HepG2 (cell line): Measurements from ENCODE around the gene RAB30. TPM values are rescaled to one million over a fixed set of nuclear protein-coding genes. Genes with fewer than 3 reads are reported as not detected.

Experiments
- AHDC1 ChIP-seq: sonication (generic); formaldehyde crosslinking; IDR thresholded peaks from 2 replicates; pipeline ENCODE4 v1.5.1; 2020; ENCODE audit warnings: mild to moderate bottlenecking, missing genetic modification reagents, borderline replicate concordance
- ARID4A ChIP-seq: sonication (generic); formaldehyde crosslinking; IDR thresholded peaks from 2 replicates; pipeline ENCODE4 v1.5.0; 2020; ENCODE audit warnings: mild to moderate bottlenecking, missing genetic modification reagents, borderline replicate concordance
- ARID5B ChIP-seq: IDR thresholded peaks from 2 replicates; pipeline ENCODE4 v1.4.0; 2020; ENCODE audit warnings: mild to moderate bottlenecking, missing genetic modification reagents
- CREB1 ChIP-seq, 2 experiments: fragments of 450-650 bp in 1 of 2; IDR thresholded peaks; 2 replicates each; pipeline ENCODE4 v1.6.1; 2016 to 2017; ENCODE audit warnings: control low read depth in 1 of 2, mild to moderate bottlenecking in 1 of 2, missing compliant biosample characterization in 1 of 2, missing genetic modification characterization in 1 of 2
- FOXC1 ChIP-seq: sonication (generic); formaldehyde crosslinking; IDR thresholded peaks from 2 replicates; pipeline ENCODE4 v1.8.0; 2022; ENCODE audit warnings: mild to moderate bottlenecking, missing genetic modification reagents, borderline replicate concordance
- KMT2A ChIP-seq: sonication (generic); formaldehyde crosslinking; IDR thresholded peaks from 2 replicates; pipeline ENCODE4 v1.4.0; 2020; ENCODE audit warnings: missing genetic modification reagents
- NAIF1 ChIP-seq: sonication (generic); formaldehyde crosslinking; IDR thresholded peaks from 2 replicates; pipeline ENCODE4 v1.5.0; 2020; ENCODE audit warnings: mild to moderate bottlenecking, missing genetic modification reagents, borderline replicate concordance
- THRA ChIP-seq: sonication (generic); formaldehyde crosslinking; IDR thresholded peaks from 2 replicates; pipeline ENCODE4 v1.4.0; 2020; ENCODE audit warnings: missing genetic modification reagents, borderline replicate concordance
- ZNF230 ChIP-seq: sonication (generic); formaldehyde crosslinking; IDR thresholded peaks from 2 replicates; pipeline ENCODE4 v1.4.0; 2020; ENCODE audit warnings: mild to moderate bottlenecking, missing genetic modification reagents
- ZNF263 ChIP-seq: sonication (generic); formaldehyde crosslinking; IDR thresholded peaks from 2 replicates; pipeline ENCODE4 v1.4.0; 2020; ENCODE audit warnings: missing genetic modification reagents
- ZNF264 ChIP-seq: sonication (generic); formaldehyde crosslinking; IDR thresholded peaks from 2 replicates; pipeline ENCODE4 v1.4.0; 2020; ENCODE audit warnings: missing genetic modification reagents
- ZNF761 ChIP-seq: sonication (generic); formaldehyde crosslinking; conservative IDR thresholded peaks from 2 replicates; pipeline ENCODE4 v1.4.0; 2020; ENCODE audit warnings: mild to moderate bottlenecking, missing genetic modification reagents
- polyA plus RNA-seq, 8 experiments: library from polyadenylated mRNA; depleted of rRNA in 3 of 8; stranded (reverse) in 7 of 8; unstranded in 1 of 8; fragments of >200 nt; fragmentation: Illumina TruSeq in 4 of 8; extraction: Trizol in 4 of 8; gene quantifications; 2 replicates each; pipeline versions ENCODE4 v1.2.1 to v1.2.3, GENCODE V29; 2011 to 2016; ENCODE audit warnings: low read depth in 4 of 8, missing spikeins in 1 of 8, mixed read lengths in 1 of 8; ENCODE audit not compliant: insufficient read depth in 1 of 8
- total RNA-seq, 5 experiments: library from RNA; depleted of rRNA; stranded (reverse); fragments of >200 nt; fragmentation: Illumina TruSeq; extraction: Trizol; gene quantifications; 2 replicates each; pipeline ENCODE4 v1.2.3, GENCODE V29; 2016; ENCODE audit warnings: low read depth in 1 of 5

Gene RAB30
- total and polyA plus RNA-seq, 2 of the 13 experiments (the other 11 are each of a cell fraction or from before 2014, with no cell fraction given) = 3.7 to 5.0 TPM

GRCh38 chr11:82988936-82989627 is 82.6 kb downstream of the RAB30 start (continued):
- TF ChIP-seq ZNF761 (CRISPR knock-in tag) (0 out of 2 replicates have a peak, but pooled peaks have one; percentile 38), CREB1 (IDR thresholded peaks at IDR 0.05) (no peak), CREB1 (CRISPR knock-in tag; IDR thresholded peaks at IDR 0.05) (0 out of 2 replicates have a peak, but pooled peaks have one; percentile 42), ARID5B (peak; percentile 84), NAIF1 (CRISPR knock-in tag) (peak; percentile 67; the same call in 1 of the 2 replicates), ZNF263 (CRISPR knock-in tag) (no peak), ZNF264 (peak; percentile 74), THRA (CRISPR knock-in tag) (peak; percentile 47; the same call in 1 of the 2 replicates), KMT2A (CRISPR knock-in tag) (peak; percentile 67; the same call in 1 of the 2 replicates), ARID4A (CRISPR knock-in tag) (peak; percentile 48; the same call in 1 of the 2 replicates), ZNF230 (CRISPR knock-in tag) (no peak), FOXC1 (CRISPR knock-in tag) (0 out of 2 replicates have a peak, but pooled peaks have one; percentile 36), AHDC1 (peak; percentile 84; the same call in 1 of the 2 replicates)
